ENCODE measurements around the gene TSEN15.

GRCh38 chr1:184014271-184014670 is 37.3 kb upstream of the TSEN15 start:
- no peak for TF ChIP-seq TEAD1 (CRISPR knock-in tag; IDR thresholded peaks at IDR 0.05)
- no peak for TF ChIP-seq MXI1 (IDR thresholded peaks at IDR 0.05; ENCODE audit: low read depth, low read length)
- TF ChIP-seq POLR3A (IDR thresholded peaks at IDR 0.05; ENCODE audit: borderline replicate concordance, extremely low read depth, insufficient read depth, insufficient read length): no peak
- TF ChIP-seq SMARCB1 (IDR thresholded peaks at IDR 0.05; ENCODE audit: insufficient read length, low read depth): no peak
- no peak for TF ChIP-seq ATF2 (CRISPR knock-in tag; IDR thresholded peaks at IDR 0.05)
- TF ChIP-seq CTCF (IDR thresholded peaks at IDR 0.05 in 2 of 3, conservative IDR thresholded peaks at IDR 0.05 in 1 of 3; ENCODE audit: insufficient read depth in 2 of 3, low read depth in 1 of 3, low read length in 3 of 3): no peak
- no peak for TF ChIP-seq NR2C2 (CRISPR knock-in tag; IDR thresholded peaks at IDR 0.05)
- TF ChIP-seq NR2C2 (tag; IDR thresholded peaks at IDR 0.05): no peak
- no peak for TF ChIP-seq SMARCE1 (IDR thresholded peaks at IDR 0.05)
- TF ChIP-seq ZNF644 (tag; IDR thresholded peaks at IDR 0.05; ENCODE audit: low read depth): no peak
- TF ChIP-seq ZNF24 (IDR thresholded peaks at IDR 0.05): no peak
- no peak for TF ChIP-seq ADNP (tag; IDR thresholded peaks at IDR 0.05)
- TF ChIP-seq FOXK2 (conservative IDR thresholded peaks at IDR 0.05 in 1 of 2, IDR thresholded peaks at IDR 0.05 in 1 of 2; ENCODE audit: low read depth in 2 of 2): no peak
- TF ChIP-seq NFYB (IDR thresholded peaks at IDR 0.05; ENCODE audit: extremely low read depth, insufficient read length): no peak
- no peak for TF ChIP-seq TEAD2 (tag; IDR thresholded peaks at IDR 0.05)

Measured in K562 (cell line).